Stimulated activated CD4-positive, alpha-beta T cell treated with anti-CD3 and anti-CD28 coated beads, Interleukin-2, amount 100 ng/mL, for 4 hours (primary cell): ENCODE data around the gene POU2AF1.
"Not testable (repeated sequence)": the region's sequence is repeated elsewhere in the genome, so short reads cannot be mapped to it uniquely, and the experiment has no call there.

ENCODE experiments used
- DNase-seq: peaks from one replicate; pipeline ENCODE4 v3.0.0-alpha.2; 2020; ENCODE audit warnings: low read depth

Gene POU2AF1

DNA sequence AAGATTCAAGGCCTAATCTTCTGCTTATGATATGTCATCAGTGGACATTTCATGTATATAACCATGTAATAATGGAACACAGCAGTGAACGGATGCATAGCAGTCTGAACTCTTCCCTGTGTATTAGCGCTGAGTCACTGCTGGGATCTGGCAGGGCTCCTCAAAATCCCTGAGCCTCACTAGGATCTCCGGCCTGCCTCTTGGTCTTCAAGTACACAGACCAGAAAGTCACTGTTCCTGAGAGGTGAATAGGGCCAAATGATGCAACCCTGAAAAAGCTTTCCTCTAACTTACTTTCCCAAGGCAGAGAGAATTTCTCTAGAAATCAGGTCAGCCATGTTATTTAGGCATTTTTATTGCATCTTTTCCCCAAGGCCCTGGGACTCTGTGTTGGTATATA, 35.0 kb downstream of the POU2AF1 start:
- no peak for DNase-seq

DNA sequence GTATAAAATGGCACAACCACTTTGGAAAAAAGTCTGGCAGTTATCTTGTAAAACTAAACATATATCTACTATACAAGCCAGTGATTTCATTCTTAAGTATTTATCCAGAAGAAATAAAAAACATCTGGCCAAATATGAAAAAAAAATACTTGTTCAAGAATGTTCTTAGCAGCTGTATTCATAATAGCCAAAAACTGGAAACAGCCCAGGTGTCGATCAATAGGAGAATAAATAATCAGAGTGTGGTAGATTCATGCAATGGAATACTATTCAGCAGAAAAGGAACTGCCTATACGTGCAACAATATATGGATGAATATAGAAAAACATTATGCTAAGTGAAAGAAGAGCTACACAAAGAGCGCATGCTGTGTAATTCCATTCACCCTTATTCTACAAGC, 36.7 kb downstream of the POU2AF1 start:
- DNase-seq = no peak

DNA sequence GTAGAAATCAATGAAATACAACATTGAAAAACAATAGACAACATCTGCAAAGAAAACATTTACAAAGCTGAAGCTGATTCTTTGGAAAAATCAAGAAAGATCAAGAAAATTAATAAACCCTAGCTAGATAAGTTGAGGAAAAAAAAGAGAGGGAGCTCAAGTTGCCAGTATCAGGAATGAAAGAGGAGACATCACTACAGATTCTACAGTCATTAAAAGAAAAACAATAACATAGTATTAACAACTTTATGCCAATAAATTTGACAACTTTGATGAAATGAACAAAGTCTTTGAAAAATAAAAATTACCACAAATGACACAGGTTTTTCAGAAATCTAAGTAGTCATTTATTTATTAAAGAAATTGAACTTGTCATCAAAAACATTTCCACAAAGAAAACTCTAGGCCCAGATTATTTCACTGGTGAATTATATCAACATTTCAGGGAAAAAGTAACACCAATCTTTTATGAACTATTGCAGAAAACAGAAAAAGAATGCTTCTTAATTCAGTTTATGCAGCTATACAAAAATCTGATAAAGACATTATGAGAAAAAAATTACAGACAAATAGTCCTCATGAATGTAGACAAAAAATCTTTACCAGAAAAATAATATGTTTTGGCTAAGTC, 39.2 kb downstream of the POU2AF1 start:
- no peak for DNase-seq

DNA sequence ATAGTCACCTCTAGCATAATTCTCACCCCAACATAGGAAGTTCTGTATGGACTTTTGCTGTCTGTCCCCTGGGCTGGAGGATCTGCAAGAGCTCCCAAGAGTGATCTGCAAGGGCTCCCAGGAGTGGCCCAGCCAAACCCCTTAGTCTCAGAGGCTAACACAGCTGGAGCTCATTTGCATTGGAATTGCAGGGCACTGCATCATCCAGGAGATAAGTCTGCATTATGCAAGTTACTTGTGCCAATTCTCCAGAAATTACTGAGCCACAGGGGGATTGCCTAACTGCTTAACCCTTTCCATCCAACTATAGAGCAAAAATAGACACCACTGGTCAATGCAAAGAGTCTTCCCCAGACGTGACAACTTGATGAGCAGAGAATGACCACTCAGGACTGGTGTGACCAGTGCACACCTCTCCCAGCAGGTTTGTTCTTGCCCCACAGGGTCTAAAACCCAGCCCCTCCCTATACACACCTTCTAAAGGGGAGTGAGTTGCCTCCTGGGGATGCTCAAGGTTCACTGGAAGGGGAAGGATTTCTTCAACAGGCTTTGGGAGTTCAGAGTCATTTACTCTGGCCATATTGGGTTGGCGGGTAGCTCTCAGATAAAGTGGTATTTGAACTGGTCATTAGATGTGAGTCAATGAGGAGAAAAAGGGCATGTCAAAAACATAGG, 42.4 kb downstream of the POU2AF1 start:
- DNase-seq = no peak

DNA sequence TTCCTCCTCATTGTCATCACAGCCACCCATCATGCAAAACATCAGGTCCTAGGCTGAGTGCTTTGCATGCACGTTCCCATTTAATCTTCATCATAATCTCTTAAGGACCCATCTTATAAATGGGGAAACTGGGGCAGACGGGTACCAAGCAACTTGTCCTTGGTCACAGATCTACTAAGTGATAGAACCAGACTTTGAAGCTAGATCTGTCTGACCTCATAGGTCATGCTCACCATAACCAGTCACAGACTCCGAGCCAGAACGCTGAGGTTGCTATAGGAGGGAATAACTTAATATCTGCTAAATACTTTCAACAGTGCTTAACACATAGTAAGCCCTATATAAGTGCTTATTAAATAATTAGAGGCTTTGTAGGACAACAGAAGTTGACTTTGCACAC, 43.0 kb downstream of the POU2AF1 start:
- no peak for DNase-seq

DNA sequence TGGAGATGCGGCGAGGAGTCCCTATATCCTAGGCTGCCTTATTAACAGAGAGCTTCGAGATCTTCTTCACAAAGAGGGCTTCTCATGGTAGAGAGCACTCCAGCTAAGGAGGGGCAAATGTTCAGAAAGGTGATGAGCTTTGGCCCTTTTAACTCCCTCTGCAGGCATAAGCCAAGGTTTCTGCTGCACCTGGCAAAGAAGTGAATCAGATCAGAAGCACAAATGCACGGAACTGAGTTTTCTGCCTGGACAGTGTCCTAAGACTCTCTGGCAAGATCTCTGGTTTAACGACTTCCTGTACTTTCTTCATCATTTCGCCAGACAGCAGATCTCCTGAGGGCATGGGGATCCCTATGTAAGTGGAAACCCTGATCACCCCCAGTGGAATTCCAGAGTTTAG, 43.5 kb downstream of the POU2AF1 start:
- DNase-seq = no peak

DNA sequence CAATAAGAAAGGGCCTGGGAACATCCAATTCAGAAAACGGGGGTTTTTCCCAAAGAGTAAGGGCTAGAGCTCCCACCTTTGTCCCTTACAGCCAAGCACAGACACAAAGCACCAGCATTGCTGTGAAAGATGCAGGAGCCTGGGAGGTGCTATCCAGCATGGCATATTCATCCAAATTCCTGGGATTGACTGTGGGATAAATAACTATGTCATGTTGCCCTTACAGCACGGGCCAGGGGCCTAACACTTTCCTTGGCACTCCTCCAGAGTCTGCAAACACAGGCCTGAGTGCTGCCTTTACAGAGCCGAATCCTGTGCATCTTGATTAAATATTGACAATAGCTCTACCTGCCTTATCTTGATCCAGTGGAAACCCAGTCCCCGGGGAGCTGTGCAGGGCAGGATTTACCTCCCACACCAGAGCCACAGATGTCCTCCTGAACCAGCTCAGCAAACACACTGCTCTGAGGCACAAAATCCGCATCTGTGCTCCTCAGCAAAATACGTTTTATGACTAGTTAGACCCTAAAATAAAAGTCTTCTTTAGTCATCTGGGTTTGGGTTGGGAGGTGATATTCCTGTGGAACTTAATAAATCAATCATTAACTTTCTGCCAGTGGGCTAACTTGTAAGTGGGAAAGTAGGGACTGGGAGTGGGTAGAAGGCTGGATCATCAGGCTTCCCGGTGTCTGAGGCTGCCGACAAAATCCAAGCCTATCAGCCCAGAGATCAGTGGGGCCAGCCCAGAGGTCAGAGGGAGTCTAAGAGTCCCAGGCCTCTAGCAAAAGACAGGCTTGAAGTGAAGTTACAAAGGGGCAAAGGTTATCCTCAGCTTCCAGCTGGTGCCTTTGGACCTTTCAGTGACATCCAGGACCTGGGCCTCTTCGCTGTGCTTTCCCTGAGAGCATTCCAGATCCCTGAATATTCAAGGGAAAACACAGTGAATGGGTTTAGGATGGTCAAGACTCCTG, 44.3 kb downstream of the POU2AF1 start:
- DNase-seq = no peak

DNA sequence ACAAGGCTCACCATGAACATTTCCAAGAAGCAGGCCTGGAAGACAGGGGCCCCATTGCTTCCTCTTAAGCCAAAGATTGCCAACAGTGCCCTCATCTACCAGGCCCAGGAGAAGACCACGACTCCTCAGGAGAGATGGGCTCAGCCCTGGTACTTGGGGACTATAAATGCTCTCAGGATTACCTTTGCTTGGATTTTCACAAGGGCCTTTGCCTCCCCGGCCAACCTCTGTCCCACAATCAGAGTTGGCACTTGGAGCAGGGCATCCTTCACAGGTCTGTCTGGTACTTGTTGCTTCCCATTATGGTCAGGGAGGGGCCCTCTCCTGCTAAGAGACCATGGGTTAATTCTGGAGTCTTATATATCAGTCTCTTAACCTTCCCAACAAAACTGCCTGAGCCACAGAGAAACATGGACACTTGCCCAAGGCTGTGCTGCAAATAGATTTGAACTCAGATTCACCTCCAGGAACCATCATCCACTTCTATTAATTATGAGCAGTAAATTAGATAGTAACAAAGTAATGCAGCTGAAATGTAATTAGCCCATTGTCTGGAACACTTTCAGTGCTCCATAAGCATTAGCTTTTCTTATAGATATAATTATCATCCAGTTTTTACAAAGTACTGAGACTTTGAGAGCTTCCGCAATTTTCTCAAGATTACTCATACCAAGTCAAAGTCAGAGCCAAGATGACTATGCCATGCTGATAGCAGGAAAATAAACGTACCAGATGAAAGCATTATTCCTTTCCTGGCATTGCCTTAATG, 47.2 kb downstream of the POU2AF1 start:
- no peak for DNase-seq

DNA sequence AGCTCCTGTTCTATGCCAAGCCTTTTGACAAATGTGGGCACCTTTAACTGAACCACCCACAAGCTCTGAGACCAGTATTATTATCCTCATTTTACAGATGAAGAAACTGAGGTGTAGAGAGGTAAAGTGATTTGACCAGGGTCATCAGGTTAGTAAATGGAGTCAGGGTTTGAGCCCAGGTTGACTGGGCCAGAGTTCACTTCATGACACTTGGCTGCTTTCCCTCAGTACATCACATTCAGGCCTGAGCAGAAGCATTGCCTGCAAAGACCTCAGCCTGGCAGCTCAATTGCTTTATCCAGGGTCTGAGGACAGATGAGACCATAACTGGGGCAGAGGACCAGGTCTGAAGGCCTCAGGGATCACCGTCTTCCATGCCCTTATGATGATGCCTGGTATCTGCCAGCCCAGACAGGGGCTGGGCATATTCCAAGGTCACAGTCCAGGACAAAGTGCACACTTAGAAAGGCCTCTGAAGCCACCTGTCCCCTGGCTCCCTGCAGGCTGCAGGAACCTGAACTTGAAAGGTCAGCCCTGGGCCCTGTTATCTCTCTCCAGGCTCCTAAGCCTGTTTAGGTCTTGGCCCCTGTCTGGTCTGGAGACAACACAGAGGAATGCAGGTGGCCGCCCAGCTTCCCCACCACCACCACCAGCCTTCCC, 48.7 kb downstream of the POU2AF1 start:
- DNase-seq = no peak

DNA sequence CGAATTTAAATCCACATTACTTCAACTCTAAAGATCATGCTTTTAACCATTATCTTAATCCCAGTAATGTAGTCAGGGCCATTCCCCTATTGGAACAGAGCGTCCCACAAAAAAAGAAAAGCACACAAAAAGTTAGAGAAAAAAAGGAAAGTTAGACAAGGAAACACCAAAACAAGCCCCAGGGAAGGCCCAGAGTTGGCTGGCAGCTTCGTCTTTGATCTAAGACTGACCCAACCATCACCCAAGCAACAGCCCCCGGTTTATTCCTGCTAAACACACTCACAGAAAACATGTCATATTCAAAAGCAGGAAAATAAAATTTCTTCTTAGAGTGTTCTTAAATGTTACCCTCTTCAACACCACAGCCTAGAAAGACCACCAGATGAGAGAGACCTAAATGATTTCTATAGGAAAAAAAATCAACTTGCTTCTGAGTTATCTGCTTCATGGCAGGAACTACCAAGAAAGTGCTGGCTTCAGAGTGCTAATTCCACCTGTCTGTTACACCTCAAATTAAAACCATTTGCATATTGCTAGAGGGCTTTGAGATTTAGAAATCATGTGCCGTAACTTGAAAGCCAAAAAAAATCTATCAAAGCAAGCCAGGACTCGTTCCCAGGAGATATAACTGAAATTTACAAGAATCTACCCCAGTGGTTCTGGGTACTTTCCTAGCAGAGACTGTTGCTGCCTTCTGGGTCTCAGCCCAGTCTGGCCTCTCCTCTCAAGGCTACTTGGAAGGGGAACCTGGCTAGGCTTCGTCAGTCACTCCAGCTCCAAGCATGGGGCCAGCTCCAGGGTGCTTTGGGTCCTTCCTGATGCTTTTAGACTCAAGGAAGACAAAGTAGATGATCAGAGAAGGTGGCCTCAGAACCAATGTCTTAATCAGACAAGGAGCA, 49.5 kb downstream of the POU2AF1 start:
- DNase-seq = no peak

DNA sequence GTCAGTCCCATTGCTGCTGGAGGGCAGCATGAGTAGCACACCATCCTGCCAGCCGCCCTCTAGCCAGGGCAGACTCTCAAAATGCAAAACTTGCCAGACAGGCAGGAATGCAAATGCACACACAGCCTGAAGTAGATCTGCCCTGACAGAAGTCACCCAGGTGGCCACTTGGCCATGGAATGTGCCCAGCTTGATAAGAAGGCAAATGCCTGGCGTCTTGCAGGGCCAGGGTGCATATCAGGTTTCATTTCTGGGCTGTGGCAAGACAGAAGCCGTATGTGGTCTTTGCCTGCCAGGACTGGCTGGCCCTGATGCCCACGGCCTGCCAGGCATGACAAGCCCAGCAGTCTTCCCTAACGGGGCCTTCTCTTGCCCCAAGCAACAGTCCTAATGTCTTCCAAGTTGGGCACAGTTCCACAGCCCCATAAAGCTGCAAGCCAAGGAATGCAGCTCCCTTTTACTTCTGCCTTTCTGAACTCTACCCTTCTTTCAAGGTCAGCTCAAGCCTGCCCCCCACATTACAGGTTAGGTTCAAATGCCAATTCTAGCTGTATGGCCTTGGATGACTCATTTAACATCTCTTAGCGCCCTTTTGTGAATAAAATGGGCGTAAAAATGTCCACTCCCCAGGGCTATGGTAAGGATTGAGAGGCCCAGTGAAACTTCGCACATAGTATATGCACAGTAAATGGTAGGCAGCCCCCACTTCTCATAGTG, 51.0 kb downstream of the POU2AF1 start:
- DNase-seq = no peak

DNA sequence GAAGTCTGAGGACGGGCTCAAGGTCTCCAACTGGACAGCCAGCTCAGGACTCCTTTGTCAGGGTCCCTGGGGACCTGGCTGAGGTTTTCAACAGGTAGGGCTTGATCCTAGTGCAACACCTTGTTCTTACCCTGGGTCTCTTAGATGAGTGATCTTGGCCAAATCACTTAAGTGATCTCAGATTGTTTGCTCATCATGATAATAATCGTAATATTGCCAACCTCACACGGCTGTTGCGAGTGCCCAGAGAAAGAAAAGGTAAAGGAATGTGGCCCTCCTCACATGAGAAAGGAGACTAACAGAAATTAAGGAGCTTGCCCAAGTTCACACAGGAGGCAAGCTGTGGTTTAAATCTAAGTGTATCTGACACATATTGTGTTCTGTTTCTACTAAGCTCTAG, 52.3 kb downstream of the POU2AF1 start:
- no peak for DNase-seq

DNA sequence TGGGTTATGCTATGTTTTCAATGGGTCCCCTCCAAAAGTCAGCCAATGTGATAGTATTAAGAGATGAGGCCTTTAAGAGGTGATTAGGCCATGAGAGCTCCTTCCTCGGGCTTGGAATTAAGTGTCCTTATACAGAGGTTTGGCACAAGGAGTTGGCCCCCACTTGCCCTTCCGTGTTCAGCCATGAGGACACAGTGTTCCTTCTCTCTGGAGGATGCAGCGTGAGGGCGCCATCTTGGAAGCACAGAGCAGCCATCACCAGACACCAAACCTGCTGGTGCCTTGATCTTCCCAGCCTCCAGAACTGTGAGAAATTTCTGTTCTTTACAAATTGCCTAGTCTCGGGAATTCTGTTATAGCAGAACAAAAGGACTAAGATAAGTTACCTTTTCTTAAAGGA, 53.8 kb downstream of the POU2AF1 start:
- DNase-seq = no peak

DNA sequence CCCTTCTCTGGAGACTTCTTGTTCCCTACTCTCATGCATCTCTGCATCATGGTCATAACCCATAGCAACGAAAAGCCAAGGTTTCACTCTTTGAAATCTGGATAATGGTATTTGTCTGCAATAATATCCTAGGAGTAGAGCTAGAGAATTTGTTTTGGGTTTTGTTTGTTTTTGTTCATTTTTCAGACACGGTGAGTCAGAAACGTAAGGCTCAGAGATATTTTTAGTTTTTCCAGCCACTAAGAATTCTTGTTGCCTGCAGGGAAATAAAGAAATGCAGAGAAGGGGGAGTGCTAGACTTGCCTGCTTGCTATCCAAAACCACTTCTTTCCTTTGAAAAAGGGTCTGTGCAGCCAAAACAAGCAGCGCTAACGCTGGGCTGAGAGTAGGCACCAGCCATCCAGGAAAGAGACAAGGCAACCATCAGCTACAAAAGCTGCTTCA, 54.8 kb downstream of the POU2AF1 start:
- no peak for DNase-seq

DNA sequence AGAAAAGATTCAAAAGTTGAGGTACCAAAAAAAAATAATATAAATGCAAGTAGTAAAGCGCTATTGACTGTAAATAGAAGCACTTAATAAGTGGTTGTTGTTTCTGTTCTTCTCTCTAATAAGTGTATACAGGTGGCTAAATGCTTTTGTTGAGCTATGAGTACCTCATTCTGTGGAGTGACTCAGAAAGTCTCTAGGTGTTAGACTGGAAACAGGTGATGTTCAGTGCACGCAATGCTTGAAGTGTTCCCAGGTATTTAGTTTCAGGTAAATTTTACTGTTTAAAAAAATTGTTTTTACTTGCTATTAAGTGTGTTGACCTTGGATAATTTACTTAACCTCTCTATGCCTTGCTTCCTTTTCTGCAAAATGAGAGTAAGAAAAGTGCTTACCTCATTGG, 56.5 kb downstream of the POU2AF1 start:
- DNase-seq = no peak

DNA sequence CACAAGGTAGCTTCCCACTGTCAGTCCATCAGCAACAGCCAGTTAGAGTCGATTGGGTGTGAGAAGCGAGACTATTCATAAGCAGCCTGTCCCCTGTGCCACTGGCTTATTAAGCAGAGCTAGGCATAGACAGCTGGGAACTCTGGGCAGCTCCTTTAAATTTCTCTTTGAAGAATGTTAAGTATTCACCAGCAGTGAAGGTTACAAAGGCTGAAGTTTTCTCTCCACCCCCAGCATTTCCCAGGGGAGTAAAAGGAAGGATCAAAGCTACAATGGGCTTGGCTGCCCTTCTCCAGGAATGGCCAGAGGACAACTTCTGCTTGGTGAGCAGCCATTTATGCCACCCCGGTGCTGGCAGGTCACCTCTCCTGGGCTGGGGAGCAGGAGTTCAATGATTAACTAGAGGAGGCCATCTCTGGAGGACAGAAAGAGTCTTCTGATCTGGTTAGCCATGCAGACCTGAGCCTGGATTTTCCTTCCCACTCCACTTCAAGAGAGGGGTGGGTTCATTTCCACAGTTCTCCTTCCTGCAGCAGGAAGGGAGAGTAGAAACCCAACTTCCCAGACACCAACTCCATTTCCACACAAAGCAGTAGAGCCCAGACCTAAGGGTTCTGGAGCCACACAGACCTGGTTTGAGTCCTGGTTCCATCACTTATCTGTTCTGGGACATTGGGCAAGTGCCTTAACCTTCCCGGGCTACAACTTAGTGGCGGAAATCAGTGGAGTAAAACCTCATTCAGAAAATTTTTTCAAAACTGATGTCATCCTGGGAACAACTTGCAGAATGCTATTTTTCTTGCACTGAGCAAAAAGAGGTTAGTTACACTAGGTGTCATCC, 58.1 kb downstream of the POU2AF1 start:
- no peak for DNase-seq

DNA sequence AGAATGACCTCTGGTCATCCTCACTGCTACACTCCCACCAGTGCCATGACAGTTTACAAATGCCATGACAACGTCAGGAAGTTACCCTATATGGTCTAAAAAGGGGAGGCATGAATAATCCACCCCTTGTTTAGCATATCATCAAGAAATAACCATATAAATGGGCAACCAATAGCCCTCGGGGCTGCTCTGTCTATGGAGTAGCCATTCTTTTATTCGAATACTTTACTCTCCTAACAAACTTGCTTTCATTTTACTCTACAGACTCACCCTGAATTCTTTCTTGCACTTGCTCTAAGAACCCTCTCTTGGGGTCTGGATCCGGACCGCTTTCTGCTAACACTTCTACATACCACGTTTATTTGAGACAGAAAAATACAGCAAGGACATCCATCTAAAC, 58.9 kb downstream of the POU2AF1 start:
- not testable (repeated sequence) for DNase-seq

DNA sequence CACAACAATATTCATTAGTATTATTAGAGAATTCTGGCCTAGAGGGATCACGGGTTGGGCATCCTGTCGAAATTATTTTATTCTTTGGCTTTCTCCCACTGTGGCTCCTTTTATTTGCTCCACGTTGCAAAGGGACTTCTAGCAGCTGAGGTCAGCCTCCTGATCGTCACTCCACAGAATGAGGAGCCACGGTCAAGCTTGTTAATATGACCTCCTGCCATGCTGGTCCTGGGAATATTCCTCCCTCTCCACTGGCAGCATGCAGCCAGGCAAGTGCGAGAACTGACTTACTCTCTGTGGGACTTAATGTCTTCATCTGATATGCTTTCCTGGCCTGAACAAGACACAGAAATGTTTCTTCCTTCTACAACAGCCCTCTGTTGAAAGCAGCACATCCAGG, 59.8 kb downstream of the POU2AF1 start:
- no peak for DNase-seq

DNA sequence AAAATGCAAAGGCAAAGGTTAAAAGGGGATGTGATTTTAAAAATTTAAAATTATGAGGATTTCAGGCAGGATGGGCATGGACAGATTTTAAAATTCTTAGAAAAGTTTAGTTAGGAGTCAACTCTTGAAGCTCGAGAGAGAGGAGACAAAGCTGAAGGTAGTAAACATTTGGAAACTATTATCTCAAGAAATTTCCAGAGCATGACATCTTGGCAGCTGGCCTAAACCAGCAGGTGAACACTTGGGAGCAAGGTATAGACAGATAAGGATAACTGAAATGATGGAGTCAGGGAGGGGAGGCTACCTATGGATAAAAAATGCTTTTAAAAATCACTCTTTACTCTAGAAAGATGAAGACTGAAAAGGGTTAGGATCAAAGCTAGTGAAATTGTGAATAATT, 67.0 kb downstream of the POU2AF1 start:
- no peak for DNase-seq
